ENCODE measurements around the gene SMOC2.

The SMOC2 gene

DNA sequence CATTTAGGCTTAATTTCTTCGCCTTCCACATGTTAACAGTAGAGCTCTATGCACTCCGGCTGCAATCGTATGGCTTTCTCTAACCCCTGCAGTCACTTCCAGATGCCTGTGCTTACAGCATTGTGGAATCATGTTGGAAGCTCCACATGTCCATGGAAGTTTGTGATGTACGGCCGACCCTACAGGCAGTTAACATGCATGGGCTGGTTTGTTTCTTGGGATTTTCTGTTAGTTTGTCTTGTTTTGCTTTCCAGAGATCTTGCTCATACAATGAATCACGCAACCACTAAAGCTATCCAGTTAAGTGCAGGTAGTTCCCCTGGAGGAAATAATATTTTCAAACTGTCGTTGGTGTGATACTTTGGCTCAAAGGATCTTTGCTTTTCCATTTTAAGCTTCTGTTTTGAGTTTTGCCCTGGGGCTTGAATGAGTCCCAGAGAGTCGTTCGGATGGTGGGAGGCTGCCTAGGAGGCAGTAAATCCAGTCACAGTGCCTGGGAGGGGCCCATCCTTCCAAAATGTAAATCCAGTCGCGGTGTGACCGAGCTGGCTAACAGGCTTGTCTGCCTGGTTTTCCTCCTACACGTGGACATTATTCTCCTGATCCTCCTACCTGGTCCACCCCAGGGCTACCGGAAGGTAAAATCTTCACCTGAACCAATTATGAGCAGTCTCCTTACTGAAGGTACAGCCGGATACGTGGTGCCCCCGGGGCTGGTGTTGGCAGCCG, 225.9 kb downstream of the SMOC2 start (continued):
- TF ChIP-seq, protein P1, sequence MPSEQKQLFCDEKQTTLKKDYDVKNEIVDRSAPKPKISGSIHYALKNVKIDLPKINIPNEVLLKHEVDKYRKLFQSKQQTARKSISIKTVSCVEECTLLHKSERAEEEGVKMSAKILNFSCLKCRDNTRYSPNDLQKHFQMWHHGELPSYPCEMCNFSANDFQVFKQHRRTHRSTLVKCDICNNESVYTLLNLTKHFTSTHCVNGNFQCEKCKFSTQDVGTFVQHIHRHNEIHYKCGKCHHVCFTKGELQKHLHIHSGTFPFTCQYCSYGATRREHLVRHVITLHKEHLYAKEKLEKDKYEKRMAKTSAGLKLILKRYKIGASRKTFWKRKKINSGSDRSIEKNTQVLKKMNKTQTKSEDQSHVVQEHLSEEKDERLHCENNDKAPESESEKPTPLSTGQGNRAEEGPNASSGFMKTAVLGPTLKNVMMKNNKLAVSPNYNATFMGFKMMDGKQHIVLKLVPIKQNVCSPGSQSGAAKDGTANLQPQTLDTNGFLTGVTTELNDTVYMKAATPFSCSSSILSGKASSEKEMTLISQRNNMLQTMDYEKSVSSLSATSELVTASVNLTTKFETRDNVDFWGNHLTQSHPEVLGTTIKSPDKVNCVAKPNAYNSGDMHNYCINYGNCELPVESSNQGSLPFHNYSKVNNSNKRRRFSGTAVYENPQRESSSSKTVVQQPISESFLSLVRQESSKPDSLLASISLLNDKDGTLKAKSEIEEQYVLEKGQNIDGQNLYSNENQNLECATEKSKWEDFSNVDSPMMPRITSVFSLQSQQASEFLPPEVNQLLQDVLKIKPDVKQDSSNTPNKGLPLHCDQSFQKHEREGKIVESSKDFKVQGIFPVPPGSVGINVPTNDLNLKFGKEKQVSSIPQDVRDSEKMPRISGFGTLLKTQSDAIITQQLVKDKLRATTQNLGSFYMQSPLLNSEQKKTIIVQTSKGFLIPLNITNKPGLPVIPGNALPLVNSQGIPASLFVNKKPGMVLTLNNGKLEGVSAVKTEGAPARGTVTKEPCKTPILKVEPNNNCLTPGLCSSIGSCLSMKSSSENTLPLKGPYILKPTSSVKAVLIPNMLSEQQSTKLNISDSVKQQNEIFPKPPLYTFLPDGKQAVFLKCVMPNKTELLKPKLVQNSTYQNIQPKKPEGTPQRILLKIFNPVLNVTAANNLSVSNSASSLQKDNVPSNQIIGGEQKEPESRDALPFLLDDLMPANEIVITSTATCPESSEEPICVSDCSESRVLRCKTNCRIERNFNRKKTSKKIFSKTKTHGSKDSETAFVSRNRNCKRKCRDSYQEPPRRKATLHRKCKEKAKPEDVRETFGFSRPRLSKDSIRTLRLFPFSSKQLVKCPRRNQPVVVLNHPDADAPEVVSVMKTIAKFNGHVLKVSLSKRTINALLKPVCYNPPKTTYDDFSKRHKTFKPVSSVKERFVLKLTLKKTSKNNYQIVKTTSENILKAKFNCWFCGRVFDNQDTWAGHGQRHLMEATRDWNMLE (tag by site-specific recombination; conservative IDR thresholded peaks at IDR 0.05; ENCODE audit: low read depth), result no peak
- TF ChIP-seq, protein P2, sequence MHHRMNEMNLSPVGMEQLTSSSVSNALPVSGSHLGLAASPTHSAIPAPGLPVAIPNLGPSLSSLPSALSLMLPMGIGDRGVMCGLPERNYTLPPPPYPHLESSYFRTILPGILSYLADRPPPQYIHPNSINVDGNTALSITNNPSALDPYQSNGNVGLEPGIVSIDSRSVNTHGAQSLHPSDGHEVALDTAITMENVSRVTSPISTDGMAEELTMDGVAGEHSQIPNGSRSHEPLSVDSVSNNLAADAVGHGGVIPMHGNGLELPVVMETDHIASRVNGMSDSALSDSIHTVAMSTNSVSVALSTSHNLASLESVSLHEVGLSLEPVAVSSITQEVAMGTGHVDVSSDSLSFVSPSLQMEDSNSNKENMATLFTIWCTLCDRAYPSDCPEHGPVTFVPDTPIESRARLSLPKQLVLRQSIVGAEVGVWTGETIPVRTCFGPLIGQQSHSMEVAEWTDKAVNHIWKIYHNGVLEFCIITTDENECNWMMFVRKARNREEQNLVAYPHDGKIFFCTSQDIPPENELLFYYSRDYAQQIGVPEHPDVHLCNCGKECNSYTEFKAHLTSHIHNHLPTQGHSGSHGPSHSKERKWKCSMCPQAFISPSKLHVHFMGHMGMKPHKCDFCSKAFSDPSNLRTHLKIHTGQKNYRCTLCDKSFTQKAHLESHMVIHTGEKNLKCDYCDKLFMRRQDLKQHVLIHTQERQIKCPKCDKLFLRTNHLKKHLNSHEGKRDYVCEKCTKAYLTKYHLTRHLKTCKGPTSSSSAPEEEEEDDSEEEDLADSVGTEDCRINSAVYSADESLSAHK (tag by site-specific recombination; IDR thresholded peaks at IDR 0.05), result no peak
- TF ChIP-seq SP3 (tag by site-specific recombination; IDR thresholded peaks at IDR 0.05), result no peak
- no peak for TF ChIP-seq ZBTB1 (tag by site-specific recombination; IDR thresholded peaks at IDR 0.05)
- TF ChIP-seq, protein P3, sequence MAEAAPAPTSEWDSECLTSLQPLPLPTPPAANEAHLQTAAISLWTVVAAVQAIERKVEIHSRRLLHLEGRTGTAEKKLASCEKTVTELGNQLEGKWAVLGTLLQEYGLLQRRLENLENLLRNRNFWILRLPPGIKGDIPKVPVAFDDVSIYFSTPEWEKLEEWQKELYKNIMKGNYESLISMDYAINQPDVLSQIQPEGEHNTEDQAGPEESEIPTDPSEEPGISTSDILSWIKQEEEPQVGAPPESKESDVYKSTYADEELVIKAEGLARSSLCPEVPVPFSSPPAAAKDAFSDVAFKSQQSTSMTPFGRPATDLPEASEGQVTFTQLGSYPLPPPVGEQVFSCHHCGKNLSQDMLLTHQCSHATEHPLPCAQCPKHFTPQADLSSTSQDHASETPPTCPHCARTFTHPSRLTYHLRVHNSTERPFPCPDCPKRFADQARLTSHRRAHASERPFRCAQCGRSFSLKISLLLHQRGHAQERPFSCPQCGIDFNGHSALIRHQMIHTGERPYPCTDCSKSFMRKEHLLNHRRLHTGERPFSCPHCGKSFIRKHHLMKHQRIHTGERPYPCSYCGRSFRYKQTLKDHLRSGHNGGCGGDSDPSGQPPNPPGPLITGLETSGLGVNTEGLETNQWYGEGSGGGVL (tag by site-specific recombination; IDR thresholded peaks at IDR 0.05), result no peak
- TF ChIP-seq ZNF16 (tag by site-specific recombination; IDR thresholded peaks at IDR 0.05; ENCODE audit: low read depth), result no peak
- no peak for TF ChIP-seq ZNF549 (tag by site-specific recombination; IDR thresholded peaks at IDR 0.05)

DNA sequence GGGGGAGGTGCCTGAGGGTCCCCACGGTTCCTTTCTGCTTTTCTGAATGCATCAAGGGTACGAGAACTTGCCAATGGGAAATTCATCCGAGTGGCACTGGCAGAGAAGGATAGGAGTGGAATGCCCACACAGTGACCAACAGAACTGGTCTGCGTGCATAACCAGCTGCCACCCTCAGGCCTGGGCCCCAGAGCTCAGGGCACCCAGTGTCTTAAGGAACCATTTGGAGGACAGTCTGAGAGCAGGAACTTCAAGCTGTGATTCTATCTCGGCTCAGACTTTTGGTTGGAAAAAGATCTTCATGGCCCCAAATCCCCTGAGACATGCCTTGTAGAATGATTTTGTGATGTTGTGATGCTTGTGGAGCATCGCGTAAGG, 226.4 kb downstream of the SMOC2 start:
- POLR2A ChIA-PET, result no interaction called here
- H3K36me3 ChIP-seq (ENCODE audit: control insufficient read depth in 2 of 2, insufficient read depth in 1 of 2, low read length in 2 of 2), result no peaks in the 10 kb centered on the region
- CTCF ChIA-PET, result interaction anchor here (0.7 kb wide), 1 partner anchor 115 kb away, joined by 6 read pairs; no protein-coding TSS in a partner anchor
- no peaks in the 10 kb centered on the region for H3K9me3 ChIP-seq (ENCODE audit: control insufficient read depth, insufficient read depth, low read depth, low read length)
- H3K4me3 ChIP-seq (ENCODE audit: low read depth, low read length), result no peak overlapping the region
- H3K4me1 ChIP-seq (ENCODE audit: control insufficient read depth, insufficient read depth, low read length), result peaks cover 10% of the 10 kb centered on the region
- no peak overlapping the region for H3K27ac ChIP-seq (ENCODE audit: extremely low read depth, low read depth, low read length)
- TF ChIP-seq ZNF214 (tag by site-specific recombination; IDR thresholded peaks at IDR 0.05; ENCODE audit: borderline replicate concordance) (no peak), KLF7 (tag by site-specific recombination; IDR thresholded peaks at IDR 0.05; ENCODE audit: borderline replicate concordance) (no peak), ZNF654 (tag by site-specific recombination; IDR thresholded peaks at IDR 0.05; ENCODE audit: low read depth) (no peak), ZNF585B (tag by site-specific recombination; IDR thresholded peaks at IDR 0.05) (no peak), ZNF354C (tag by site-specific recombination; IDR thresholded peaks at IDR 0.05; ENCODE audit: borderline replicate concordance, low read depth) (no peak), ZFP41 (tag by site-specific recombination; IDR thresholded peaks at IDR 0.05; ENCODE audit: borderline replicate concordance) (no peak), IKZF3 (tag by site-specific recombination; IDR thresholded peaks at IDR 0.05) (no peak)
- TF ChIP-seq, protein P4, sequence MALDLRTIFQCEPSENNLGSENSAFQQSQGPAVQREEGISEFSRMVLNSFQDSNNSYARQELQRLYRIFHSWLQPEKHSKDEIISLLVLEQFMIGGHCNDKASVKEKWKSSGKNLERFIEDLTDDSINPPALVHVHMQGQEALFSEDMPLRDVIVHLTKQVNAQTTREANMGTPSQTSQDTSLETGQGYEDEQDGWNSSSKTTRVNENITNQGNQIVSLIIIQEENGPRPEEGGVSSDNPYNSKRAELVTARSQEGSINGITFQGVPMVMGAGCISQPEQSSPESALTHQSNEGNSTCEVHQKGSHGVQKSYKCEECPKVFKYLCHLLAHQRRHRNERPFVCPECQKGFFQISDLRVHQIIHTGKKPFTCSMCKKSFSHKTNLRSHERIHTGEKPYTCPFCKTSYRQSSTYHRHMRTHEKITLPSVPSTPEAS (tag by site-specific recombination; IDR thresholded peaks at IDR 0.05), result no peak
- TF ChIP-seq, protein P5, sequence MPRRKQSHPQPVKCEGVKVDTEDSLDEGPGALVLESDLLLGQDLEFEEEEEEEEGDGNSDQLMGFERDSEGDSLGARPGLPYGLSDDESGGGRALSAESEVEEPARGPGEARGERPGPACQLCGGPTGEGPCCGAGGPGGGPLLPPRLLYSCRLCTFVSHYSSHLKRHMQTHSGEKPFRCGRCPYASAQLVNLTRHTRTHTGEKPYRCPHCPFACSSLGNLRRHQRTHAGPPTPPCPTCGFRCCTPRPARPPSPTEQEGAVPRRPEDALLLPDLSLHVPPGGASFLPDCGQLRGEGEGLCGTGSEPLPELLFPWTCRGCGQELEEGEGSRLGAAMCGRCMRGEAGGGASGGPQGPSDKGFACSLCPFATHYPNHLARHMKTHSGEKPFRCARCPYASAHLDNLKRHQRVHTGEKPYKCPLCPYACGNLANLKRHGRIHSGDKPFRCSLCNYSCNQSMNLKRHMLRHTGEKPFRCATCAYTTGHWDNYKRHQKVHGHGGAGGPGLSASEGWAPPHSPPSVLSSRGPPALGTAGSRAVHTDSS (tag by site-specific recombination; IDR thresholded peaks at IDR 0.05), result no peak
- TF ChIP-seq, protein P1 (tag by site-specific recombination; conservative IDR thresholded peaks at IDR 0.05; ENCODE audit: low read depth), result no peak

Measured in HEK293 (cell line).